Liver (tissue), 3 donors: Measurements from ENCODE around the gene PSMB7.

ENCODE experiments used
- GABPA ChIP-seq, 2 donors: IDR thresholded peaks in 1 of 2; conservative IDR thresholded peaks in 1 of 2; 2 replicates each; pipeline ENCODE4 v1.6.1; 2016; ENCODE audit warnings: antibody characterized with exemption in 2 of 2, mild to moderate bottlenecking in 1 of 2, moderate library complexity in 1 of 2
- MAX ChIP-seq: IDR thresholded peaks from 2 replicates; pipeline ENCODE4 v1.6.1; 2016; ENCODE audit warnings: antibody characterized with exemption
- RAD21 ChIP-seq, 2 donors: IDR thresholded peaks; 2 replicates each; pipeline ENCODE4 v1.6.1; 2016; ENCODE audit warnings: antibody characterized with exemption in 2 of 2, mild to moderate bottlenecking in 2 of 2
- RXRA ChIP-seq, 2 donors: IDR thresholded peaks; 2 replicates each; pipeline ENCODE4 v1.6.1; 2017 to 2018; ENCODE audit warnings: antibody characterized with exemption in 2 of 2, mild to moderate bottlenecking in 1 of 2
- TF ChIP-seq, protein P1 (sequence below): fragments of 150-350 bp; IDR thresholded peaks from 2 replicates; pipeline ENCODE4 v1.5.1; 2017; ENCODE audit warnings: improper control_type of control experiment, low read depth, low read length; ENCODE audit not compliant: missing input control
- TF ChIP-seq, protein P2 (sequence below): IDR thresholded peaks from 2 replicates; pipeline ENCODE4 v1.6.1; 2016; ENCODE audit warnings: antibody characterized with exemption, mild to moderate bottlenecking
- donor health status: healthy.
- donor health status: healthy.

GRCh38 chr9:124334568-124335319 lies 80.5 kb downstream of the PSMB7 start:
- TF ChIP-seq, protein P1, sequence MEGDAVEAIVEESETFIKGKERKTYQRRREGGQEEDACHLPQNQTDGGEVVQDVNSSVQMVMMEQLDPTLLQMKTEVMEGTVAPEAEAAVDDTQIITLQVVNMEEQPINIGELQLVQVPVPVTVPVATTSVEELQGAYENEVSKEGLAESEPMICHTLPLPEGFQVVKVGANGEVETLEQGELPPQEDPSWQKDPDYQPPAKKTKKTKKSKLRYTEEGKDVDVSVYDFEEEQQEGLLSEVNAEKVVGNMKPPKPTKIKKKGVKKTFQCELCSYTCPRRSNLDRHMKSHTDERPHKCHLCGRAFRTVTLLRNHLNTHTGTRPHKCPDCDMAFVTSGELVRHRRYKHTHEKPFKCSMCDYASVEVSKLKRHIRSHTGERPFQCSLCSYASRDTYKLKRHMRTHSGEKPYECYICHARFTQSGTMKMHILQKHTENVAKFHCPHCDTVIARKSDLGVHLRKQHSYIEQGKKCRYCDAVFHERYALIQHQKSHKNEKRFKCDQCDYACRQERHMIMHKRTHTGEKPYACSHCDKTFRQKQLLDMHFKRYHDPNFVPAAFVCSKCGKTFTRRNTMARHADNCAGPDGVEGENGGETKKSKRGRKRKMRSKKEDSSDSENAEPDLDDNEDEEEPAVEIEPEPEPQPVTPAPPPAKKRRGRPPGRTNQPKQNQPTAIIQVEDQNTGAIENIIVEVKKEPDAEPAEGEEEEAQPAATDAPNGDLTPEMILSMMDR, result no peak
- TF ChIP-seq GABPA (IDR thresholded peaks at IDR 0.05 in 1 of 2, conservative IDR thresholded peaks at IDR 0.05 in 1 of 2), result no peak
- TF ChIP-seq RXRA (IDR thresholded peaks at IDR 0.05), result no peak
- no peak for TF ChIP-seq MAX
- TF ChIP-seq RAD21 (IDR thresholded peaks at IDR 0.05), result no peak
- TF ChIP-seq, protein P2, sequence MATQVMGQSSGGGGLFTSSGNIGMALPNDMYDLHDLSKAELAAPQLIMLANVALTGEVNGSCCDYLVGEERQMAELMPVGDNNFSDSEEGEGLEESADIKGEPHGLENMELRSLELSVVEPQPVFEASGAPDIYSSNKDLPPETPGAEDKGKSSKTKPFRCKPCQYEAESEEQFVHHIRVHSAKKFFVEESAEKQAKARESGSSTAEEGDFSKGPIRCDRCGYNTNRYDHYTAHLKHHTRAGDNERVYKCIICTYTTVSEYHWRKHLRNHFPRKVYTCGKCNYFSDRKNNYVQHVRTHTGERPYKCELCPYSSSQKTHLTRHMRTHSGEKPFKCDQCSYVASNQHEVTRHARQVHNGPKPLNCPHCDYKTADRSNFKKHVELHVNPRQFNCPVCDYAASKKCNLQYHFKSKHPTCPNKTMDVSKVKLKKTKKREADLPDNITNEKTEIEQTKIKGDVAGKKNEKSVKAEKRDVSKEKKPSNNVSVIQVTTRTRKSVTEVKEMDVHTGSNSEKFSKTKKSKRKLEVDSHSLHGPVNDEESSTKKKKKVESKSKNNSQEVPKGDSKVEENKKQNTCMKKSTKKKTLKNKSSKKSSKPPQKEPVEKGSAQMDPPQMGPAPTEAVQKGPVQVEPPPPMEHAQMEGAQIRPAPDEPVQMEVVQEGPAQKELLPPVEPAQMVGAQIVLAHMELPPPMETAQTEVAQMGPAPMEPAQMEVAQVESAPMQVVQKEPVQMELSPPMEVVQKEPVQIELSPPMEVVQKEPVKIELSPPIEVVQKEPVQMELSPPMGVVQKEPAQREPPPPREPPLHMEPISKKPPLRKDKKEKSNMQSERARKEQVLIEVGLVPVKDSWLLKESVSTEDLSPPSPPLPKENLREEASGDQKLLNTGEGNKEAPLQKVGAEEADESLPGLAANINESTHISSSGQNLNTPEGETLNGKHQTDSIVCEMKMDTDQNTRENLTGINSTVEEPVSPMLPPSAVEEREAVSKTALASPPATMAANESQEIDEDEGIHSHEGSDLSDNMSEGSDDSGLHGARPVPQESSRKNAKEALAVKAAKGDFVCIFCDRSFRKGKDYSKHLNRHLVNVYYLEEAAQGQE, result no peak
